GM21528 (cell line): Measurements from ENCODE around the gene PCCA.
A peak's percentile ranks its signal among the peaks of the same experiment; 100 is the strongest.

Experiments
- ATAC-seq: cut with Tn5 transposase; IDR thresholded peaks from one replicate; pipeline ENCODE4 v1.9.1; 2021; ENCODE audit warnings: mild to moderate bottlenecking, moderate library complexity; ENCODE audit not compliant: unreplicated experiment, low FRiP score

Gene PCCA

GRCh38 chr13:100532090-100532766 is 443.3 kb downstream of the PCCA start:
- ATAC-seq = no peak

DNA sequence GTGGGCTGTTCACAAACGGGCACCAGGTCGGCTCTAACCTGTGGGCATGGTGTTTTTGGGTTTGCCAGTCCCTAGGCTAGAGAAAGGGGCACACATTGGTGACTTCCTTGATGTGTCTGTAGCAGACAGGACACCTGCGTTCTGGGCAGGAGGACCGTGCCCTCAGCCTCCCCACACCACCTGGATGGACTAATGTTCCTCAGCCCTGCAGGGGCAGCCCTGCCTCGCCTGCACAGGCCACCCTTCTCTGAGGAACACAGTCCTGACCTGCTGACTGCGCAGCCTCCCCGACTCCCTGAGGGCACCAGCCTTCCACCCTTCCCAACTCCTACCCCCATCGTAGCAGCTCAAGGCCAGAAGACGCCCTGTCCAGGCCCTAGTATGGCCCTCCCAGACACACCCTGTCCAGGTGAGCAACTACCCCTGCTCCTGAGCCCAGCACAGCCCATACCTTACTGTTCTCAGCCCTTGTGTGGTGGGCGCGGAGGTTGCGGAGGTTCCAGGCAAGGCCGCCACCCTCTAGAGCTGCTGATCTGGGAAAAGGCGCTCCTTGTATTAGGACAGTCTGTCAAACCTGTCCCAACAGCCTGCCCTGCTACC is 444.0 kb downstream of the PCCA start:
- no peak for ATAC-seq

- no peak for ATAC-seq
Measured at GRCh38 chr13:100533588-100534041, 444.7 kb downstream of the PCCA start.

- no peak for ATAC-seq
Measured at GRCh38 chr13:100534147-100534843, 445.4 kb downstream of the PCCA start.

DNA sequence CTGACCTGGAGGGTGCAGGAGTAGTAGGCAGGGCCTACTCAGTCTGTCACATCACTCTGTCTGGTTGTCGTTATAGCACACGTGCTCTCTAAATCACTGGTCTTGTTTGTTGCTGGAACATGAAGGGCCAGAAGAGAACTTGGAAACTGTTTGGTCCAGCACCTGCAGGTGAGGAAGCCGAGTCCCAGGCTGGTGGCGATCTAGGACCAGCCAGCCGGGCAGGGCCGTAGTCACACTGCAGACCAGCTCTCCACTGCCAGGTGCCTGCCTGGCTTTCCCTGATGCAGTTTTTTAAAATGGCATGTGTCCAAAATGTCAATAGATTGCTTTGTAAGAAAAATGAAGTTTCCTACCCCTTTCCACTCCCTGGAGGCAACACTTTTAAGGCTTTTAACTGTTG is 446.0 kb downstream of the PCCA start:
- ATAC-seq = no peak

- no peak for ATAC-seq
Measured at GRCh38 chr13:100535426-100536135, 446.7 kb downstream of the PCCA start.

GRCh38 chr13:100536643-100537180 is 447.8 kb downstream of the PCCA start:
- no peak for ATAC-seq

DNA sequence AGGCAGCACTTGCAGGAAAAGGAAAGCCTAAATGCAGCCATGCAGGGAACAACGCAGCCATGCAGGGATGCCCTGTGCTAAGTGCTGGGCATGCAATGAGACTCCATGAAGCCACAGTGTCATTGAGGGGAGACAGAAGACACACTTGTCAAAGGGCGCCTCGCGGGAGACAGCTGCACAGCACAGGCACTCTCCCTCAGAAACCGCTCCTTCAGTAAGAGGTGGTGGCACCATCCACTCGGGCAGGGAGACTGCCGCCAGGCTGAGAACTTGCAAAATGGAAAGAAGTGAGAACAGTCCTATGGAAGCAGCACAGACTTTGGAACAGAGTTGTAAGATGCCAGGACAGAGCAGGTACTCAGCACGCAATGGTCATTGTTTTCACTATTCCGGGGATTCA is 448.6 kb downstream of the PCCA start:
- no peak for ATAC-seq

- no peak for ATAC-seq
Measured at GRCh38 chr13:100537951-100538462, 449.1 kb downstream of the PCCA start.

GRCh38 chr13:100540621-100541020 is 451.7 kb downstream of the PCCA start:
- no peak for ATAC-seq

GRCh38 chr13:100541897-100542825 is 453.3 kb downstream of the PCCA start:
- ATAC-seq = no peak

GRCh38 chr13:100542826-100543156 is 453.9 kb downstream of the PCCA start:
- peak; percentile 92 for ATAC-seq

GRCh38 chr13:100543872-100544602 is 455.1 kb downstream of the PCCA start:
- no peak for ATAC-seq

DNA sequence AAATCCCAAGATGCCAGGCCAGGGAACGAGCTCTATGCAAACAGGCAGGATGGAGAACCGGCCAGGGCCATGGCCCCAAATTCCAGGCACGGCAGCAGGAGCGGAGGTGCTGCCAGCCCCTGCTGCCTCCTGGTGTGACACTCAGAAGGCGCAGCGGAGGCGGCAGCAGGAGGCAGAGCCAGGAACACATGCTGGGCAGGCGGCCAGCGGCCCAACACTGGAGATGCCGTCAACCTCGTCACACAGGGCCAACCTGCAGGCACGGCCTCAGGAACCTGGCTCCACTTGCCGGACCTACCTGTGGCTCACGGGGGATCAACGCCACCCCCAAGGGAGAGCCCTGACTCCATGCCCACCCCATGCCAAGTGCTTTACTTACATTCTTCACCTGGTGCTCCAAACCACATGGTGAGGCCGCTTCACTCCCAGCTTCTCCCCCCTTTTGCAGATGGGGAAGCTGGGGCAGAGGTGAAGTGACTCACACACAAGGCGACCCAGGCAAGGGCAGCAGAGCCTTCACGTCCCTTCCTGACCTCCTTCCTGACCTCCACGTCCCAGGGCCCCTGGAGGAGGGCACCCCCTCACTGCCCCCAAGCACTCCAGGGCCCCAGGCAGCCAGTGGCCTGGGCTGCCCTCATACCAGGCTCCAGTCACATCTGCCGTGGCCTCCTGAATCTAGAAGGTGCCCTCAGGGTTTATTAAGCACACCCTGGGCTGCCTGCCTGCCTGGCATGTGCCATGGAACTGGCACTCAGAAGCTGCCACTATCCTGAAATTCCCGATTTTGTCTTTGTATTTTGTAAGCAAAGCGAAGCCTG is 456.2 kb downstream of the PCCA start:
- ATAC-seq = no peak

GRCh38 chr13:100545684-100546061 is 456.8 kb downstream of the PCCA start:
- ATAC-seq = no peak

- no peak for ATAC-seq
Measured at GRCh38 chr13:100546713-100547405, 458.0 kb downstream of the PCCA start.

DNA sequence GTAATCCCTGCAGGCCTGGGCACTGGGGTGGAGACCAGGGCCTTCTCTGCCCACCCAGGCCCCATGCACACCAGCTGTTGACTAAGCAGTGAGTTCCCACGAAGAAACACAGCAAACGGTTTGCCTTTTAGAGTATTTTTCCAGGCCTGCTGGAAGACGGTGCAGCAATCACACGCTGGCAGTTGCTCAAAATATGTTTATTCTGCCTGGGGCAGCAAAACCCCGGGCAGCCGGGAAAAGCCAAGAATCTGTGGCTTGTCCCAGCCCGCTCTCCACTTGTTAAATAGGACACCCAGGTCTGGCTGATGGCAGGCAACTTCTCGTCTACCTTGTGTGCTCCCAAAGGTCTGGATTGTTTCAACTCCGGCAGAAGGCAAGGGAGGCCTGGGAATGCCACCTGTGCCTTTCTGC is 458.9 kb downstream of the PCCA start:
- ATAC-seq = no peak

DNA sequence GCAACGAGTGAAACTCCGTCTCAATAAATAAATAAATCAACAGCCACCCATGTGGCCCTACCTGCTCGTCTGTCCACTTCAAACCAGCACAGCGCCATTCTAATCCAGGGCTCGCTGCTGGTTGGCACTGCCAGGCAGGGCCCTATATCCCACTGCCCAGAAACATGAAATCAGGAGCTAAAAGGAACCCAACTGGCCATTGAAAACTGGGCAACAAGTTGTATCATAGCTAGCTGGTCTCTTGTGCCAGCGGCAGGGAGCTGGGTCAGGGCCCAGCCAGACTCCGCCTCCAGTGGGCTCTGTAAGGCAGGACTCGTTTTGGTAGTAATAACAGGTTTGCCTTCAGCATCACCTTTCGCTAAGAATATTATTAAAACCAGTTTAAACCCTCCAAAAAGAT is 460.4 kb downstream of the PCCA start:
- no peak for ATAC-seq
